GM19328 (cell line): ENCODE measurements around the gene RPL15.

Experiments
- ATAC-seq: cut with Tn5 transposase; IDR thresholded peaks from one replicate; pipeline ENCODE4 v1.9.1; 2021; ENCODE audit warnings: mild to moderate bottlenecking, moderate library complexity; ENCODE audit not compliant: unreplicated experiment

Gene RPL15

DNA sequence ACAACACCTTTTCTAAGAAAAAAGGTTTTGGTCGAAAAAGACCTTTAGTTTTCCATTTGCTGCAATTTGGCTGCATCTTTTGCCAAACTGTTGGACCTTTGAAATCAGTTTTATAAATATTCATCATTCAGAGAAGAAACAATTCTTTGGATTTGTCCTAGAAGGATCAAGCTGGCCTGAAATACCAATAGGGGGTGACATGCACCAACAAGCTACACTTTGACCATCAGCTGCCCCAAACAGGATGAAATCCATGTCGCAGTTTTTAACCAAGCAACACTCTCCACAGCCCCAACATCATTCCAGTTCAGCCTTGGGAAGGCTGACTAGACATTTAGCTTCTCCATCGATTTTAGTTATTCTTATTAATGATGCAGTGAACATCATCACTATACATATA lies 9.8 kb downstream of the RPL15 start:
- ATAC-seq, result no peak

DNA sequence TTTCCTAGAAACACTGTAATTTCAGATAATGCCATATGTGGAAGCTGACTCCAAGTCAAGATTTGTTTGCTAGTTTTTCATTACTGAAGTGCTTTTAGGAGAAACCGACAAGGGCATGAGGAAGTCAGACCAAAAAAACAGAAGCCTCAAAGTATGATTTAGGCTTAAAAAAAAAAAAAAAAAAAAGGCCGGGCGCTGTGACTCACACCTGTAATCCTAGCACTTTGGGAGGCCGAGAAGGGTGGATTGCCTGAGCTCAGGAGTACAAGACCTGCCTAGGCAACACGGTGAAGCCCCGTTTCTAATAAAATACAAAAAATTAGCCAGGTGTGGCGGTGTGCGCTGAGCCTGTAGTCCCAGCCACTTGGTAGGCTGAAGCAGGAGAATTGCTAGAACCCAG lies 11.6 kb downstream of the RPL15 start:
- no peak for ATAC-seq

GRCh38 chr3:23931597-23931996 lies 14.7 kb downstream of the RPL15 start:
- no peak for ATAC-seq

DNA sequence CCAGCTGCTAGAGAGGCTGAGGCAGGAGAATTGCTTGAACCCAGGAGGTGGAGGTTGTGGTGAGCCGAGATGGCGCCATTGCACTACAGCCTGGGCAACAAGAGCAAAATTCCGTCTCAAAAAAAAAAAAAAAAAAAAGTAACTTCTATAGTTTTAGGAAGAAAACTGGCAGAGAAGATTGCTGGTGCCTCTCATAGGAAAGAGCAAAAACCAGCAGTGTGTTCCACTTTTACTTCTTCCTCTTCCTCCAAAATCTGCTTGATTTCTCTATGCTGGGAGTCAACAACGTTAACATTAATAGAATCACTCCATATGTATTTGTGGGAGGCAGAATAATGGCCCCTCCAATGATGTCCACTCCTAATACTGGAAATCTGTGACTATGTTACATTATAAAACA lies 15.6 kb downstream of the RPL15 start:
- ATAC-seq, result no peak

GRCh38 chr3:23934253-23934652 lies 17.3 kb downstream of the RPL15 start:
- no peak for ATAC-seq

- ATAC-seq, result no peak
These were observed 20.4 kb downstream of the RPL15 start for GRCh38 chr3:23937296-23937695.

DNA sequence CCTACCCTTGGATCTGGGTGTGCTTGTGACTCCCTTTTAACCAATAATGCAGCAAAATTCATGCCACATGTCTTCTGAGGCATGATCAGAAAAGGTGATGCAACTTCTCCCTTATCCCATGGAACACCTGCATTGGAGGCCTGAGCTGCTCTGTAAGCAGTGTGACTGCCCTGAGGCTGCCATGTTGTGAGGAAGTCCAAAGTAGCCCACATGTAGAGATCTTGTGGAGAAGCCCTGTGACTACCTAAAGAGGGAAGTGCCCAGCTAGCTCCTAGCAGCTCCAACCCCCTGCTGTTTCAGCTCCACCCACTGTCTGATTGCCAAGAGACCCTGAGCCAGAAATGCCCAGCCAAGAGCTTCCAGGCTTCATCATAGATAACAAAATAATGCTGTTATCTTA lies 21.8 kb downstream of the RPL15 start:
- no peak for ATAC-seq

DNA sequence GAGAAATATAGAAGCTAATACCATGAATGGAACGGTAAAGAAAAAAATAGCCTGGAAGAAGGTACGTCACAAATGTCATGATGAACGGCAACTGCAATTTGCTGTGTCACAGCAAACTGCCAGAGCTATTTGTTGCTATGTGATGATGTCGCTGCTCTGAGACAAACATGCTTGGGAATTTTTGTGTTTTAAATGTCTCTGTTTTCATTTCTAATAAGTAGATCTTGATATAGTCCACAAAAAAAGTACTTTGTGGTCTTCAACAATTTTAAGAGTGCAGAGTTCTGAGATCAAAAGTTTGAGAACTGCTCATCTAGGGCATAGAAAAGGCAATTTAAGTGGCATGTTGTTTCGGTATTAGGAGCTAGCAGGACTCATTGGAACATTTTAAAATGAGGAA lies 23.8 kb downstream of the RPL15 start:
- no peak for ATAC-seq

GRCh38 chr3:23941440-23941839 lies 24.5 kb downstream of the RPL15 start:
- no peak for ATAC-seq

- no peak for ATAC-seq
These were observed 25.6 kb downstream of the RPL15 start for GRCh38 chr3:23942546-23942945.

- ATAC-seq, result no peak
These were observed 27.3 kb downstream of the RPL15 start for GRCh38 chr3:23944007-23944783.

DNA sequence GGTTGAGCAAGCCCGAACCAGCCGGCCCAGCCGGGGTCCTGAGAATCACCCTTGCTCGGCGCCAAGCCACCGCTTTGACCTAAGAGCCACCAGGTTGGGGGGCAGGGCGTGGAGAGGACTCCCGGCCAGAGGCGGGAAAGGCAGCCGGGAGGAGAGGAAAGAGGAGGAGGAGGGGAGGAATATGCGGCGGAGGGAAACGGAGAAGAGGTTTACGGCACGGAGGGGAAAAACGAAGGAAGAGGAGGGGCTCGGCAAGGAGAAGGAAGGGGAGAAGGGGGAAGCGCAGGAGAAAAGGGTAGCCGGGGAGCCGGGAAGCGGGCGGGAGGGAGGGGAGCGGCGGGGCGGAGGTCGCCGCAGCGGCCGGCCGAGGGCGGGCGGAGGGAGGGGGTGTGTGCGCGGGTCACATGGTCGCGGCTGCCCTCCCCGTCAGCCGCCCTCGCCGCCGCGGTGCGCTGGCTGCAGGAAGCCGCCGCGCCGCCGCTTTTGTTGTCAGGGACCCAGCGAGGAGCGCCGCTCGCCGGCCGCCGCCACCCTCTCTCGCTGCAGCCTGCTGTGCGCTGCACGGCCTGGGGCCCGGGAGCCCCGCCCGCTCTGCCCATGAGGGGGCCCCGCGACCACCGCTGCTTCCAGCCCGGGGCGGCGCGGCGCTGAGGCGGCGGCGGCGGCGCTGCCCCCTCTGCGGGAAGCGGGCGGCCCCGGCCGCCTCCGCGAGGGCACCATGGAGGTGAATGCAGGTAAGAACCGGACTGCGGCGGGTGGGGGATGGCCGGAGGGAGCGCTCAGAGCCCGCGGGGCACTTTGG lies 28.1 kb downstream of the RPL15 start, which contains the start of gene NR1D2:
TSS of gene NR1D2 (plus strand) at position 426 of the 802 bp plus-strand sequence. CDS start at position 719, 293 bp downstream.
- ATAC-seq, result peak; percentile 56

DNA sequence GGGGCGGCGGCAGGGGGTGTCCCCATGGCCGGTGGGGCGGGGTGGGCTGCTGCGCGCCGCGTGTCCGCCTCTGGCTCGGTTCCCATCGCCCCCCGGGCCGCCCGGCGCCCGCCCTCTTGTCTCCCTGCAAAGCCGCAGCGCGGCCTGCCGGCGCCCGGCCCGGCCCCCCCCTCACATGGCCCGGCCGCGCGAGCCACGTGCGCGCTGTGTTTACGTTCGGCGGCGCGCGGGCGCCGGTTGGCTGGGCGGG lies 28.7 kb downstream of the RPL15 start:
- no peak for ATAC-seq

DNA sequence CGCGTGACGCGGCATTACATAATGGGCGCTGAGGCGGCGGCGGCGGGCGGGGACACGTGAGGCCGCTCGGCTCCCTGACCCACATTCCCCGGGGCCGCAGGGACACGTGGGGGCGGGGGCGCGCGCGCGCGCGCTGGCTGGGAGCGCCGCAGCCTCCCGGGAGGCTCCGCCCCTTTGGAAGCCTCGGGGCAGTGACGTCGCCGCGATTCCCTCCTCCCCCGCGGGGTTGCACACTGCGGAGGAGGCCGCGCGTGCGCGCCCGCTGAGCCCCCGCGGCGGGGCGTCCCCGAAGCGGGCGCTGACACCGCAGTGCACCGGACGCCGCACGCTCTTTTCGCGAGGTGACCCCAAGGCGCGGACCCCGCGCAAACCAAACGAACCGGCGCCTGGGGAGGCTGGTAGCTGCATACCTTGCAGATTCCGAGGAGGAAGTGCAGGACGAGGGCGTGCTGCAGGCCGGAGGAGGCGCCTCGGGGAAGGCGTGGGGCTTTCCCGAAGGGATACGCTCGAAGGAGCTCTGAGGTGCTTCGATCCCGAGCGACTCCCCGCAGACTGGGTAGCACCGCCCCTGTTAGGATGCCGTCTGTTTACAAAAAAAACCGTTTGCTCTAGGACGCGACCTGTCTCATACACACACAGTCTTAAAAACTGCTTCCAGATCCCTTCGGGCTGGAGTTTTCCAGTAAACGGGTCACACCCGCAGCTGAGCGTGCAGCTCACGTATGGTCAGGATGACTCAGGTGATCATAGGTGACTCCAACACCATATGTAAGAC lies 29.2 kb downstream of the RPL15 start:
- ATAC-seq, result peak; percentile 83

DNA sequence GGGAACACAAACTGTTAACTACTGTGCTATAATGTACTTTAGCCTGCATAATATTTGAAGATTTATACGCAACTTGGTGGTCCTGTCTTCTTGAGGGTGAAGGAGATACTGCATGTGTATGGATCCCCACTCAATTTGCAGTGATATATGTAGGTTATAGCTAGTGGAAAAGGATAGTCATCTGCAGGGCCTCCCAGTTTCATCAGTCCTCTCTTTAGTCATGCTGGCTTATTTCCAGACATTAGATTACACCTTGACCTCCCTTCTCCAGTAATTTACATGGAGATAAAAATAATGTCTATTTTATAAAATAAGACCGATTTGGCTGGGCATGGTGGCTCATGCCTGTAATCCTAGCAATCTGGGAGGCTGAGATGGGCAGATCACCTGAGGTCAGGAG lies 31.8 kb downstream of the RPL15 start:
- ATAC-seq, result no peak

DNA sequence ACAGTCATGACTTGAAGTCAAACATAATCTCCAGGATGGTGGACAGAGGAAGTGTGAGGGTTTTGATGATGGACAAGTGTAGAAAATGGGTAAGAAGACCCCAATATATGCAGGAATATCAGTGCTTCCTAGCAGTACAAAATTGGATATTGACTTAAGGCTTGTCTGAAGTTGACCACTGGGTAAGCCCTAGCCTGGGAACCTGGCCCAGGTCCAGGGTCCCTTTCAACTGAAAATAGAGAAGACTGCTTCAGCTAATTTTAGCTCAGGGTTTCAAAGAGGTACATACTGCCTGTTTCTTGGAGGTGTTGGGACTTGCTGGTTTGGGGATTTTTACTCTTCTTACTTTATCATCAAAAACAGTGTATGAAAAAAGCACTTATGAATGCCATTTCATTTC lies 32.9 kb downstream of the RPL15 start:
- ATAC-seq, result no peak

DNA sequence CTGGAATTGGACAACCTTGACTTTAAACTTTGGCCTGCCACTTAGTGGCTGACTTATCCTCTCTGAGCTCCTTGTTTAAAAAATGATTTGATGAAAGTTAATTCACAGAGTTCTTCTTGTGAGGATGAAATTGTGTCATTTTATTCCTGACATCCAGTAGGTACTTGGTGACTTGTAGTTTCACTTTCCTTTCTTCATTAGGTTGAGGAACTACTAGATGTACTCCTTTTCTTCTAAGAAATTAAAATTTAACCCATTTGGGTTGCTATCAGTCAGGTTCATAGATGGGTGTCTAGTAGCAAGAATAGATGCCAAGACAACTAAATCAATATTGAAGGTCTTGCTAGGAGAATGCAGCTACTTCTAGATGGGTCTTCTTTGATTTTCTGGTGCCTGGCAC lies 33.4 kb downstream of the RPL15 start:
- no peak for ATAC-seq

DNA sequence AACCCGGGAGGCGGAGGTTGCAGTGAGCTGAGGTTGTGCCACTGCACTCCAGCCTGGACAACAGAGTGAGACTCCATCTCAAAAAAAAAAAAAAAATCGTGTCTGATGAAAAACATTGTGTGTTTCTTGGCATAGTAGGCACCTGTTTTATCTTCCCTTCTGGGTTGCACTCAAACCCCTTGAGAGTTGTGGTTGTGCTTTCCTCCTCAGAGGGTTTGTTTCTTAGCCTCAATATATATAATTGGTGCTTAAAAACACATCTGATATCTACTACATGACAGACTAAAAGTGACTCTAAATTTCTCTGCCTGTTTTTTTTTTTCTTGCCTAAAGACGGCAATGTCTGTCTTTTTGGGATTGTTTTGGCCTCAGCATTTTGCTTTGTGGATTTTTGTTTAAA lies 35.7 kb downstream of the RPL15 start:
- ATAC-seq, result peak; percentile 60

- ATAC-seq, result no peak
These were observed 36.6 kb downstream of the RPL15 start for GRCh38 chr3:23953523-23953922.

DNA sequence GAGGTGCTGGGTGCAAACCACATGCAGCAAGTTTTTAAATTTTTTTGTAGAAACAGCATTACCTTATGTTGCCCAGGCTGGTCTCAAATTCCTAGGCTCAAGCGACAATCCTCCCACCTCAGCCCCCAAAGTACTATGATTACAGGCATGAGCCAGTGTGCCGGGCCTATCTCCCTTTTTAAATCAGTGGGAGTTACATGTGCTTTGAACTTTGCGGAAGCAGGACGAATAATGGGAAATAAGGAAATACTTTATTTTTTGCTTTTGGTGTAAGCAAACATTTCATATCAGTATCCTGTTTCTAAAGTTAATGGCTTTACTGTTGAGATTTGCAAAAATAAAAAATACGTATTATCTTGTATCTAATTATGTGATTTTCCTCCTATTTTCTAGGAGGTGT lies 37.2 kb downstream of the RPL15 start:
- no peak for ATAC-seq

- no peak for ATAC-seq
These were observed 39.8 kb downstream of the RPL15 start for GRCh38 chr3:23956701-23957100.
